B cell (primary cell): Measurements from ENCODE around the gene RIOK3. TPM values are rescaled to one million over a fixed set of nuclear protein-coding genes. Genes with fewer than 3 reads are reported as not detected.

ENCODE experiments used
- ATAC-seq: fragments of 200-7000 bp; cut with Tn5 transposase; one replicate; pipeline ENCODE4 v1.10.0; 2021; ENCODE audit warnings: low read depth, mild to moderate bottlenecking, moderate number of reproducible peaks, moderate library complexity
- CTCF ChIA-PET: fragments of 350-600 bp; sonication (Branson Sonifier 250); formaldehyde crosslinking; loops from one replicate; lab custom pipeline; 2021; ENCODE audit warnings: antibody characterized with exemption, inconsistent platforms; lab: Charles Lee
- POLR2A ChIA-PET: fragments of 350-600 bp; sonication (Branson Sonifier 250); formaldehyde crosslinking; loops from one replicate; lab custom pipeline; 2021; ENCODE audit warnings: antibody characterized with exemption; lab: Charles Lee
- DNase-seq: peaks from one replicate; pipeline ENCODE4 v3.0.0; 2013
- H2AFZ ChIP-seq: 2 replicates; pipeline ENCODE4 v1.6.1; 2012; ENCODE audit warnings: mild to moderate bottlenecking, low read depth, low read length; ENCODE audit not compliant: insufficient read depth, poor library complexity, severe bottlenecking
- H3K27ac ChIP-seq, 2 donors: 1 replicate in 1 of 2; 2 replicates in 1 of 2; pipeline ENCODE4 v1.5.1; 2012 to 2013; ENCODE audit warnings: low read length in 2 of 2, mild to moderate bottlenecking in 2 of 2, moderate library complexity in 1 of 2
- H3K27me3 ChIP-seq, 4 experiments: fragments of 200-600 bp in 1 of 4; sonication (generic) in 1 of 4; replicated peaks in 1 of 4; 1 replicate in 2 of 4; 2 replicates in 2 of 4; pipeline versions ENCODE4 v1.6.1 to v1.7.0; 2013 to 2016; ENCODE audit warnings: low read length in 3 of 4, mild to moderate bottlenecking in 2 of 4, mixed read lengths in 1 of 4, moderate library complexity in 1 of 4; ENCODE audit not compliant: insufficient read depth in 4 of 4, control insufficient read depth in 3 of 4; ENCODE audit errors: control extremely low read depth in 1 of 4
- H3K36me3 ChIP-seq, 2 experiments: replicated peaks in 1 of 2; 1 replicate in 1 of 2; 2 replicates in 1 of 2; pipeline versions ENCODE4 v1.6.1 to v1.7.1; 2013; ENCODE audit warnings: low read length in 1 of 2; ENCODE audit not compliant: insufficient read depth in 2 of 2, control insufficient read depth in 1 of 2; ENCODE audit errors: control extremely low read depth in 1 of 2, extremely low read depth in 1 of 2
- H3K4me1 ChIP-seq, 2 donors: fragments of 200-600 bp in 1 of 2; sonication (generic) in 1 of 2; 1 replicate in 1 of 2; 2 replicates in 1 of 2; pipeline versions ENCODE4 v1.5.1 to v1.6.1; 2013 to 2017; ENCODE audit warnings: low read length in 2 of 2; ENCODE audit not compliant: control insufficient read depth in 2 of 2, insufficient read depth in 2 of 2
- H3K4me2 ChIP-seq: replicated peaks from 2 replicates; pipeline ENCODE3; 2012; ENCODE audit warnings: mild to moderate bottlenecking, low read depth, low read length; ENCODE audit not compliant: poor library complexity, severe bottlenecking
- H3K4me3 ChIP-seq, 5 experiments: fragments of 200-600 bp in 1 of 5; sonication (generic) in 1 of 5; 1 replicate in 3 of 5; 2 replicates in 2 of 5; pipeline versions ENCODE4 v1.5.1 to v1.7.0; 2011 to 2016; ENCODE audit warnings: low read length in 4 of 5, mild to moderate bottlenecking in 4 of 5, low read depth in 2 of 5, control low read depth in 1 of 5, moderate library complexity in 1 of 5; ENCODE audit not compliant: insufficient read depth in 1 of 5; ENCODE audit errors: control extremely low read depth in 1 of 5, extremely low read depth in 1 of 5
- H3K79me2 ChIP-seq: fragments of 200-600 bp; sonication (generic); one replicate; pipeline ENCODE4 v1.6.0; 2016; ENCODE audit warnings: low read length; ENCODE audit not compliant: control insufficient read depth, insufficient read depth
- H3K9ac ChIP-seq: fragments of 200-600 bp; sonication (generic); 2 replicates; pipeline ENCODE4 v1.6.1; 2017; ENCODE audit warnings: mild to moderate bottlenecking, low read length, moderate library complexity
- H3K9me3 ChIP-seq, 3 donors: one replicate each; pipeline versions ENCODE4 v1.6.1 to v1.7.1; 2013; ENCODE audit warnings: low read length in 2 of 3; ENCODE audit not compliant: control insufficient read depth in 2 of 3, insufficient read depth in 1 of 3; ENCODE audit errors: control extremely low read depth in 1 of 3
- H4K20me1 ChIP-seq: 2 replicates; pipeline ENCODE4 v1.6.0; 2012; ENCODE audit warnings: mild to moderate bottlenecking, low read length; ENCODE audit not compliant: insufficient read depth, control insufficient read depth, poor library complexity, severe bottlenecking
- H3K27ac Mint-ChIP-seq: one replicate; pipeline ENCODE4 v1.8.0; 2021; ENCODE audit warnings: mixed read lengths
- H3K27me3 Mint-ChIP-seq: one replicate; pipeline ENCODE4 v1.8.0; 2021; ENCODE audit warnings: mixed read lengths
- H3K4me1 Mint-ChIP-seq: one replicate; pipeline ENCODE4 v1.8.0; 2021; ENCODE audit warnings: mixed read lengths
- H3K4me3 Mint-ChIP-seq: one replicate; pipeline ENCODE4 v1.8.0; 2021; ENCODE audit warnings: mixed read lengths
- H3K9me3 Mint-ChIP-seq: one replicate; pipeline ENCODE4 v1.8.0; 2022; ENCODE audit warnings: mixed read lengths; ENCODE audit not compliant: insufficient read depth
- CTCF ChIP-seq: fragments of 200-600 bp; IDR thresholded peaks from one replicate; pipeline ENCODE4 v1.8.0; 2022; ENCODE audit warnings: antibody characterized with exemption, mild to moderate bottlenecking
- EZH2 ChIP-seq: IDR thresholded peaks from 2 replicates; pipeline ENCODE4 v1.6.1; 2012; ENCODE audit warnings: borderline replicate concordance, low read depth, mild to moderate bottlenecking, moderate library complexity, low read length; ENCODE audit not compliant: insufficient read depth, poor library complexity, severe bottlenecking
- WGBS: methylation state at CpG from one replicate; pipeline ENCODE4 v1.1.5; 2013; ENCODE audit warnings: missing lambda C conversion rate; ENCODE audit not compliant: insufficient coverage; 5-methylcytosine and 5-hydroxymethylcytosine counted together
- intact Hi-C: fragments of 100-400 bp; cut with micrococcal nuclease; formaldehyde crosslinking; loops from one replicate; pipeline ENCODE4 v1.10.0; 2022
- polyA plus RNA-seq: library from polyadenylated mRNA; depleted of rRNA; stranded (reverse); fragments of >200 nt; gene quantifications from 2 replicates; pipeline ENCODE4 v1.2.3, GENCODE V29; 2012
- total RNA-seq, 2 donors: library from RNA; stranded (reverse); fragments of 120-200 nt in 1 of 2; gene quantifications; 1 replicate in 1 of 2; 2 replicates in 1 of 2; pipeline versions ENCODE4 v1.2.3 to v1.2.4, GENCODE V29; 2013 to 2022

Gene RIOK3
- total and polyA plus RNA-seq, 2 donors (not counting 1 experiment from before 2014, with no cell fraction given), result 42.5 to 83.4 TPM

- H3K4me1 Mint-ChIP-seq, result peaks cover 1% of the 10 kb centered on the region
- no peaks in the 10 kb centered on the region for H3K27me3 Mint-ChIP-seq
- no peak overlapping the region for H3K4me3 ChIP-seq
- DNase-seq, result no peak
- no peaks in the 10 kb centered on the region for H3K27me3 ChIP-seq
- CTCF ChIA-PET, result no interaction called here
- H2AFZ ChIP-seq, result no peak overlapping the region
- no peaks in the 10 kb centered on the region for H3K4me1 ChIP-seq
- H3K79me2 ChIP-seq, result no peaks in the 10 kb centered on the region
- H3K9me3 Mint-ChIP-seq, result no peaks in the 10 kb centered on the region
- 93% methylated on average over 20 of the region's 20 CpGs for WGBS
- no peak overlapping the region for H3K9ac ChIP-seq
- H3K4me3 Mint-ChIP-seq, result no peak overlapping the region
- ATAC-seq, result no peak
- no peak overlapping the region for H3K4me2 ChIP-seq
- TF ChIP-seq CTCF (no peak), EZH2 (no peak)
- H3K27ac Mint-ChIP-seq, result peak overlapping the region; percentile 20
- intact Hi-C loops, result no loop called here
- H3K36me3 ChIP-seq, result peaks cover 6 to 92% of the 10 kb centered on the region in 2 experiments
- H3K9me3 ChIP-seq, result no peaks in the 10 kb centered on the region
- no peak overlapping the region for H3K27ac ChIP-seq
- H4K20me1 ChIP-seq, result no peaks in the 10 kb centered on the region
- POLR2A ChIA-PET, result no interaction called here
Measured at GRCh38 chr18:23528580-23529472, 75.7 kb downstream of the RIOK3 start.

GRCh38 chr18:23529604-23530003 is 76.5 kb downstream of the RIOK3 start:
- Mint-ChIP-seq H3K4me1 (no peaks in the 10 kb centered on the region), H3K4me3 (no peak overlapping the region), H3K27ac (peak overlapping the region; percentile 1), H3K27me3 (no peaks in the 10 kb centered on the region), H3K9me3 (no peaks in the 10 kb centered on the region)
- H3K36me3 ChIP-seq, result peaks cover 6 to 92% of the 10 kb centered on the region in 2 experiments
- DNase-seq (no peak), ATAC-seq (no peak)
- WGBS, result 87% methylated on average over 3 of the region's 3 CpGs
- H3K27ac ChIP-seq, result no peak overlapping the region
- H3K27me3 ChIP-seq, result no peaks in the 10 kb centered on the region
- intact Hi-C loops, result no loop called here
- no peak overlapping the region for H3K4me3 ChIP-seq
- ChIA-PET POLR2A (no interaction called here), CTCF (interaction anchor here (1.1 kb wide), 1 partner anchor 14 kb away, joined by 3 read pairs; no protein-coding TSS in a partner anchor)
- TF ChIP-seq EZH2 (no peak), CTCF (no peak)
- H3K79me2 ChIP-seq, result no peaks in the 10 kb centered on the region
- H3K4me2 ChIP-seq, result no peak overlapping the region
- H3K9ac ChIP-seq, result no peak overlapping the region
- H2AFZ ChIP-seq, result no peak overlapping the region
- H3K9me3 ChIP-seq, result no peaks in the 10 kb centered on the region
- no peaks in the 10 kb centered on the region for H3K4me1 ChIP-seq
- no peaks in the 10 kb centered on the region for H4K20me1 ChIP-seq
